GM23338 (cell line): ENCODE results near the gene OXGR1. TPM values are rescaled to one million over a fixed set of nuclear protein-coding genes. Genes with fewer than 3 reads are reported as not detected.

Experiments
- polyA plus RNA-seq: library from polyadenylated mRNA; unstranded; fragments of >200 nt; fragmentation: Nextera tagmentation; extraction: Ambion mirVana; gene quantifications from 2 replicates; pipeline ENCODE4 v1.2.1, GENCODE V29; 2016
- small RNA-seq: library from RNA; depleted of rRNA; stranded (forward); fragments of <200 nt; gene quantifications from one replicate; pipeline ENCODE3, GENCODE V24; 2014; ENCODE audit warnings: low replicate concordance
- total RNA-seq: library from RNA; depleted of rRNA; stranded (reverse); fragments of >200 nt; shearing (Covaris generic); gene quantifications from 2 replicates; pipeline ENCODE4 v1.2.3, GENCODE V29; 2014; rRNA removed

Gene OXGR1
- total and polyA plus RNA-seq, 2 experiments from 2014 or later = 0.29 to 0.80 TPM

Small RNA genes lying within 50 kb of the gene (small RNA-seq; reads per million reads assigned to genes)
- not detected for gene RN7SKP7

Other genes starting within 250 kb of the OXGR1 start
- 1.3 and 3.2 TPM in 2 replicates for gene MBNL2, start 227.9 kb upstream of the OXGR1 start, total RNA-seq
- 0.49 and 0.55 TPM in 2 replicates for gene MBNL2, start 227.9 kb upstream of the OXGR1 start, polyA plus RNA-seq